Skeletal muscle tissue (tissue), 4 donors: ENCODE measurements around the gene SGSH. TPM values are rescaled to one million over a fixed set of nuclear protein-coding genes. Genes with fewer than 3 reads are reported as not detected.

Source experiments
- H3K27ac ChIP-seq: one replicate; pipeline ENCODE4 v1.7.0; 2013; ENCODE audit warnings: mild to moderate bottlenecking, low read depth, low read length, inconsistent platforms
- H3K27me3 ChIP-seq, 3 donors: one replicate each; pipeline ENCODE4 v1.7.0; 2013; ENCODE audit warnings: low read length in 3 of 3; ENCODE audit not compliant: control insufficient read depth in 3 of 3, insufficient read depth in 3 of 3
- H3K36me3 ChIP-seq, 3 donors: one replicate each; pipeline ENCODE4 v1.7.0; 2013; ENCODE audit warnings: low read length in 3 of 3; ENCODE audit not compliant: control insufficient read depth in 3 of 3, insufficient read depth in 3 of 3
- H3K4me1 ChIP-seq, 3 donors: one replicate each; pipeline ENCODE4 v1.7.0; 2013; ENCODE audit warnings: low read length in 3 of 3, mild to moderate bottlenecking in 3 of 3; ENCODE audit not compliant: control insufficient read depth in 3 of 3, insufficient read depth in 3 of 3
- H3K4me3 ChIP-seq, 3 donors: one replicate each; pipeline ENCODE4 v1.7.0; 2013; ENCODE audit warnings: low read length in 3 of 3
- H3K9ac ChIP-seq, 3 donors: one replicate each; pipeline ENCODE4 v1.7.0; 2013; ENCODE audit warnings: low read length in 3 of 3, mild to moderate bottlenecking in 3 of 3, moderate library complexity in 2 of 3, low read depth in 1 of 3
- H3K9me3 ChIP-seq, 3 donors: one replicate each; pipeline ENCODE4 v1.7.0; 2013; ENCODE audit warnings: low read length in 3 of 3; ENCODE audit not compliant: control insufficient read depth in 3 of 3
- total RNA-seq: library from RNA; depleted of rRNA; stranded (reverse); fragments of >200 nt; gene quantifications from one replicate; pipeline ENCODE4 v1.2.3, GENCODE V29; 2014
- donor health status: Osteomylitis.

SGSH gene
- total RNA-seq, 1 donor from 2014 or later = 6.3 TPM

DNA sequence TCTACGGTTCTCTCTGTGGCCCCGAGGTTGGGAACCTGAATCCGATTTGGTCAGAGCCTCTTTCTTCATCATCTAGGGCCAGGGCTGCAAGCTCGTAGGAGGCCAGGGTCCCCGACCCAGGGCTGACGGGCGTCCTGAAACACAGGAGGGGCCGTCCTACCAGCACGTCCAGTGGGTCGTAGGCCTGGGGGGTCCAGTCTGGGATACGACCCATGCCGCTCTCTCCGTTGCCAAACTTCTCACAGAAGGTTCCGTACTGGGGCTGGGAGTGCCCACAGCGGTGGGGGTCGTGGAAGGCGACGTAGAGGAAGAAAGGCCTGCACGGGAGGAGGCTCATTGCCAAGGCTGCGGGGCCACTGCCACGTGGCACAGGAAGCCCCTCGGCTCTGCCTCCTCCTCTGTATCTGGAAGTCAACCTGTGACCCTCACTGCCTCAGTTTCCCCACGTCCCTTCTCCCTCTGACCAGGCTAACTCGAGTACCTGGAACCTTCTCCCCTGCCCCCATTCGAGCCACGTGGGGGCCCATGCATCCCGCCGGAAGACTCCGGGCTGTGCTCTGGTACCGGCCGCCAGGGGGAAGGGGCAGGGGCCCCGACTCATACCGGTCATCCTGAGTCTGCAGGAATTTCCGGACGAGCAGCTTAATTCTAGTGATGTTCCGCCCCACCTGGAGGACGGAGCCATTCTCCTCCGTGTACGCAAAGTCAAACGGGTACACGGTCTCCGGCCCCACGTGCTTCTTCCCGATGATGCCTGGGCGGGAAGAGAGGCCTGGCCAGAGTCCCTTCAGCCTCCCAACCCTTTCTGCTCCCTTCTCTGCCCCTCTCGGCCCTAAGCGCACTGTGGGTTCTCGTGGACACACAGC lies 5.9 kb downstream of the SGSH start:
- no peaks in the 10 kb centered on the region for H3K27me3 ChIP-seq
- H3K4me1 ChIP-seq = peaks cover 1 to 7% (median 2%) of the 10 kb centered on the region in 3 donors
- no peak overlapping the region for H3K4me3 ChIP-seq
- no peak overlapping the region for H3K27ac ChIP-seq
- no peak overlapping the region for H3K9ac ChIP-seq
- H3K36me3 ChIP-seq = peaks cover 47 to 59% (median 51%) of the 10 kb centered on the region in 3 donors
- no peaks in the 10 kb centered on the region for H3K9me3 ChIP-seq

DNA sequence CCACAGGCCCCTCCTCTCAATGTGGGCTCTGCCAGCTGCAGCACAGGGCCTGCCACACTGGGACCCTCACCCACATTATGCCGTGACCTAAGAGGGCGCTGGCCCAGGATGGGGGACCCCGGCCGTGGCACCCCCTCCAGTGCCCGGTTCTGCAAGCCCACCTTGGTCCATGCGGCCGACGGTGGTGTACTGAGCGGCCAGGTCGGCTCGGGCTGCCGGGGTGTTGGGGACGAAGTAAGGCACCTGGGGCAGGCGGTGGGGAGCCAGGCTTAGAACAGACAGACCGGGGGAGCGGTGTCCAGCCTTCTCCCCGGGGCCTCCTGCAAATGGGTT lies 6.5 kb downstream of the SGSH start:
- peaks cover 0 to 5% (median 0%) of the 10 kb centered on the region in 3 donors for H3K4me1 ChIP-seq
- H3K4me3 ChIP-seq = no peak overlapping the region
- H3K27ac ChIP-seq = no peak overlapping the region

DNA sequence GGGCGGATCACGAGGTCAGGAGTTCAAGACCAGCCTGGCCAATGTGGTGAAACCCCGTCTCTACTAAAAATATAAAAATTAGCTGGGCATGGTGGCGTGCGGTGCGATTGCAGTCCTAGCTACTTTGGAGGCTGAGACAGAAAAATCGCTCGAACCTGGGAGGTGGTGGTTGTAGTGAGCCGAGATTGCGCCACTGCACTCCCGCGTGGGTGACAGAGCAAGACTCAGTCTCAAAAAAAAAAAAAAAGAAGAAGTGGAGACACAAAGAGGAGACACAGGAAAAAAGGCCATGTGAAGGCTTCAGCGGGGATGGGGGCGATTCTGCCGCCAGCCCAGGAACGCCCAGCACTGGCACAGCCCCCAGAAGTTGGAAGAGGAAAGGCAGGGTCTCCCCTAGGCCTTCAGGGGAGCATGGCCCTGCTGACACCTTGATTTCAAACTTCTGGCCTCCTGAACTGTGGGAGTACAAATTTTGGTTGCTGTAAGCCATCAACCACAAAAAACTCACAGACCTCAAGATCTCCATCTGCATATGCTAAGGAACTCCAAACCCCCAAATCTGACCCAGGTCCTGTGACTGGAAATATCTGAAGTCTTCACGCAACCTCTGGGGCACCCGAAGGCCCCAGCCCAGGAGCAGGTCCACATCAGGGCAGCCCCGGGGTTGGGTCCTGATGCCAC lies 7.0 kb downstream of the SGSH start:
- peaks cover 50 to 58% (median 54%) of the 10 kb centered on the region in 3 donors for H3K36me3 ChIP-seq
- peaks cover 0 to 4% (median 0%) of the 10 kb centered on the region in 3 donors for H3K4me1 ChIP-seq
- H3K9me3 ChIP-seq = no peaks in the 10 kb centered on the region
- H3K9ac ChIP-seq = no peak overlapping the region
- no peak overlapping the region for H3K4me3 ChIP-seq
- no peak overlapping the region for H3K27ac ChIP-seq
- H3K27me3 ChIP-seq = no peaks in the 10 kb centered on the region

More for the DNA sequence above, 6.5 kb downstream of the SGSH start:
- Histone ChIP-seq H3K36me3 (peaks cover 50 to 59% (median 55%) of the 10 kb centered on the region in 3 donors), H3K9ac (no peak overlapping the region), H3K9me3 (no peaks in the 10 kb centered on the region), H3K27me3 (no peaks in the 10 kb centered on the region)

- peaks cover 46 to 57% (median 52%) of the 10 kb centered on the region in 3 donors for H3K36me3 ChIP-seq
- no peak overlapping the region for H3K4me3 ChIP-seq
- H3K4me1 ChIP-seq = no peaks in the 10 kb centered on the region
Measured at GRCh38 chr17:80212511-80212910, 7.6 kb downstream of the SGSH start.

DNA sequence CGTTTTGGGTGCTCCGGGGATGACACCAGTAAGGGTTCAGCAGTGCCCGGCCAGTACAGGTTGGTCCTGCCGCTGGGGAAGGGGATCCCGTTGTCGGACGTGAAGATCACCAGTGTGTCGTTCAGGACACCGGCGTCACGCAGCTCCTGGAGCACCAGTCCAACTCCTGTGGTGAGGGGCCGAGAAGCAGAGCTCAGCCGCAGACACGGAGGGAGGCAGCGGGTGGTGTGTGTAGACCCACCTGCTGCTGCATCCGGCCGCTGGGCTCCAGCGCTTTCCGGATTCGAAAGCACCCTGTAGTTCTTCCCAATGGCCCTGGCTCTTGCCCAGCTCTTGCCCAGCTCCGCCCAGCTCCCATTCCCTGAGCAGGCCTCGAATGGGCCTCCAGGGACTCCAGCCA lies 8.0 kb downstream of the SGSH start:
- Histone ChIP-seq H3K4me3 (no peak overlapping the region), H3K36me3 (peaks cover 43 to 53% (median 48%) of the 10 kb centered on the region in 3 donors), H3K27ac (no peak overlapping the region), H3K4me1 (no peaks in the 10 kb centered on the region), H3K9me3 (no peaks in the 10 kb centered on the region), H3K9ac (no peak overlapping the region), H3K27me3 (no peaks in the 10 kb centered on the region)

More at GRCh38 chr17:80212511-80212910, 7.6 kb downstream of the SGSH start:
- H3K9me3 ChIP-seq = no peaks in the 10 kb centered on the region
- no peak overlapping the region for H3K27ac ChIP-seq
- H3K27me3 ChIP-seq = no peaks in the 10 kb centered on the region
- H3K9ac ChIP-seq = no peak overlapping the region

DNA sequence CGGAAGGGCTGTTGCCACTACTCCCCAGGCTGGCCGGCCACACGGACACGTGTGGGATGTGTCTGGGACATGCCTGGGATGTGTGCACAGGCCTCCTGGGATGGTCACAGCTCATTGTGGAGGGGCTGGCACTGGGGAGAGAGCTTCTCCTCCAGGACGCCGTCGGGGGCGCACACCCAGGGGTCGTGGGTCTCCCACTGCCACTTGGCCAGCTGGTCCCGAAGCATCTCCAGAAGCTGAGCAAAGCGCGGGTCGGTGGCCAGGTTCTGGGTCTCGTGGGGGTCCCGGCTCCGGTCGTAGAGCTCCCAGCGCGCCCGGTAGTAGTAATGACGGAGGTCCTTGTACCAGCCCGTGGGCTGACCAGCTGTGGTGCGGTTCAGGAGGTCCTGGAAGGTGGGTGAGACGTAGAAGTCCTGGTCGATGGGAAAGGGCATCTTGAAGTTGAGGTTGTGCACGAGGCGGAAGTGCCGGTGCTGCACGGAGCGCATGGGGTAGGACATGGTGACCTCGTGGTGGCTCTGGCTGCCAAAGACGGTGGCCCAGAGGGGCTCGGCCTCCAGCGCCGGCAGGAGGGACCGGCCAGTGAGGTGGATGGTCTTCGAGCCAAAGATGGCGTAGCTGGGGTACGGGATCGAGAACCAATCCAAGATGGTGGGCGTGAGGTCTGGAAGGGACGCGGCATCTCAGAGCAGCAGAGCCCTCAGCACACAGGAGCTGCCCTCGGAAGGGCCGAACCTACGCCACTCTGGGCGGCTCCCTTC lies 9.6 kb downstream of the SGSH start:
- Histone ChIP-seq H3K9me3 (no peaks in the 10 kb centered on the region), H3K36me3 (peaks cover 36 to 40% (median 40%) of the 10 kb centered on the region in 3 donors), H3K9ac (no peak overlapping the region), H3K27ac (no peak overlapping the region), H3K4me3 (no peak overlapping the region), H3K4me1 (no peaks in the 10 kb centered on the region), H3K27me3 (no peaks in the 10 kb centered on the region)

DNA sequence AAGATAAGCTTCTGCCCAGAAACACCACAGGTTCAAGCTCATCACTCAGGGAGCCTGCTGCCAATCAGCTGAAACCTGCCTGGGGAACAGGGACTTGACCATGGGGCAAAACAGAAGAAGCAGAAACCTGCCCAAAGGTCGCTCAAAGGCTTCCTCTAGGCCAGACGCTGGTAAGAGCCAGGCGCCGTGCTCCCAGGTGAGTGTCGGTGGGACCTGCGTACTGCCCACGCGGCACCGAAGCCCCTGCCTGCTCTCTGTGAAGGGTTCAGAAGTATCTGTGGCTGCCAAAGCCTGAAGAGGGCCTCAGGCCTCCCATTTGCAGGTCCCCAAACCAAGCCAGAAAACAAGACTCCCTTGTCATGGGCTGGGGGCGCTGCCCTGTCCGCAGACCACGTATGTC lies 10.4 kb downstream of the SGSH start:
- Histone ChIP-seq H3K4me1 (no peaks in the 10 kb centered on the region), H3K9ac (no peak overlapping the region), H3K36me3 (peaks cover 36 to 40% (median 38%) of the 10 kb centered on the region in 3 donors), H3K4me3 (no peak overlapping the region), H3K27me3 (no peaks in the 10 kb centered on the region), H3K27ac (no peak overlapping the region), H3K9me3 (no peaks in the 10 kb centered on the region)

DNA sequence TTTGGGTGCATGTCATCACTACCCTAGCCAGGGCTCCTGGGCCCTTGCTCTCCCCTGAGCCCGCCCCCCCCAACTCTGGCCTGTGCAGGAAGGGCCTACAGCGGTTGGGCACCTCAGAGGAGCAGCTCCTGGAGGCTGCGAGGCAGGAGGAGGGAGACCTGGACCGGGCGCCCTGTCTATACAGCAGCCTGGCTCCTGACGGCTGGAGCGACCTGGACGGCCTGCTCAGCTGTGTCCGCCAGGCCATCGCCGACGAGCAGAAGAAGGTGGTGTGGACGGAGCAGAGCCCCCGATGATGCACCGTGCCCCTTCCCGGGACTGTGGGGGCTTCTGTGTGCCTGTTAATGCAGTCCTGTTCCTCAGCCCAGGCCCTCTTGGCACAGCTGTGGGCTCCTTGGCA lies 12.1 kb downstream of the SGSH start:
- Histone ChIP-seq H3K27ac (no peak overlapping the region), H3K4me3 (no peak overlapping the region), H3K27me3 (no peaks in the 10 kb centered on the region), H3K36me3 (peaks cover 29 to 40% (median 30%) of the 10 kb centered on the region in 3 donors), H3K9ac (no peak overlapping the region), H3K4me1 (no peaks in the 10 kb centered on the region), H3K9me3 (no peaks in the 10 kb centered on the region)

- Histone ChIP-seq H3K36me3 (peaks cover 13 to 25% (median 16%) of the 10 kb centered on the region in 3 donors), H3K4me3 (no peak overlapping the region), H3K27me3 (no peaks in the 10 kb centered on the region), H3K9ac (no peak overlapping the region), H3K4me1 (no peaks in the 10 kb centered on the region), H3K27ac (no peak overlapping the region), H3K9me3 (no peaks in the 10 kb centered on the region)
Measured at GRCh38 chr17:80205811-80206210, 14.3 kb downstream of the SGSH start.
